ENCODE measurements around the gene INO80D.

Gene INO80D

DNA sequence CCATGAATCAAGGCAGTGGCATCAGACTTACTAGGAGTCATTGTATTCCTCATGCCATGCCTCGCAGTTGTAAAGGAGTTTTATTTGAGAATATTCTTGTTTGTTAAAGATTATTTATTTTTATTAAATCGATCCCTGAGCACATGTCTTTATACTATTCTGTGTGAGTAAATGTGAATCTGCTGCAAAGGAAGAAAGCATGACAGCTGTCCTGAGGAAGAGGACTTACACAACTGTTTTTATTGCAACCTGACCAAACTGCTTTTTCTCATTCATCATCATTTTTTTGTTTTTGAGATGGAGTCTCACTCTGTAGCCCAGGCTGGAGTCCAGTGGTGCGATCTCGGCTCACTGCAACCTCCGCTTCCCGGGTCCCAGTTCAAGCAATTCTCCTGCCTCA, 34.1 kb downstream of the INO80D start:
- no peak for TF ChIP-seq ZNF565 (CRISPR knock-in tag; conservative IDR thresholded peaks at IDR 0.05; ENCODE audit: low read depth)
- TF ChIP-seq RARB (CRISPR knock-in tag; IDR thresholded peaks at IDR 0.05) = no peak
- TF ChIP-seq ZNF70 (CRISPR knock-in tag; IDR thresholded peaks at IDR 0.05) = no peak
- no peak for TF ChIP-seq ISL1 (CRISPR knock-in tag; IDR thresholded peaks at IDR 0.05)
- no peak for TF ChIP-seq OSR1 (CRISPR knock-in tag; IDR thresholded peaks at IDR 0.05)
- TF ChIP-seq, protein P1, sequence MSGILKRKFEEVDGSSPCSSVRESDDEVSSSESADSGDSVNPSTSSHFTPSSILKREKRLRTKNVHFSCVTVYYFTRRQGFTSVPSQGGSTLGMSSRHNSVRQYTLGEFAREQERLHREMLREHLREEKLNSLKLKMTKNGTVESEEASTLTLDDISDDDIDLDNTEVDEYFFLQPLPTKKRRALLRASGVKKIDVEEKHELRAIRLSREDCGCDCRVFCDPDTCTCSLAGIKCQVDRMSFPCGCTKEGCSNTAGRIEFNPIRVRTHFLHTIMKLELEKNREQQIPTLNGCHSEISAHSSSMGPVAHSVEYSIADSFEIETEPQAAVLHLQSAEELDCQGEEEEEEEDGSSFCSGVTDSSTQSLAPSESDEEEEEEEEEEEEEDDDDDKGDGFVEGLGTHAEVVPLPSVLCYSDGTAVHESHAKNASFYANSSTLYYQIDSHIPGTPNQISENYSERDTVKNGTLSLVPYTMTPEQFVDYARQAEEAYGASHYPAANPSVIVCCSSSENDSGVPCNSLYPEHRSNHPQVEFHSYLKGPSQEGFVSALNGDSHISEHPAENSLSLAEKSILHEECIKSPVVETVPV (CRISPR knock-in tag; IDR thresholded peaks at IDR 0.05) = no peak
- TF ChIP-seq, protein P2, sequence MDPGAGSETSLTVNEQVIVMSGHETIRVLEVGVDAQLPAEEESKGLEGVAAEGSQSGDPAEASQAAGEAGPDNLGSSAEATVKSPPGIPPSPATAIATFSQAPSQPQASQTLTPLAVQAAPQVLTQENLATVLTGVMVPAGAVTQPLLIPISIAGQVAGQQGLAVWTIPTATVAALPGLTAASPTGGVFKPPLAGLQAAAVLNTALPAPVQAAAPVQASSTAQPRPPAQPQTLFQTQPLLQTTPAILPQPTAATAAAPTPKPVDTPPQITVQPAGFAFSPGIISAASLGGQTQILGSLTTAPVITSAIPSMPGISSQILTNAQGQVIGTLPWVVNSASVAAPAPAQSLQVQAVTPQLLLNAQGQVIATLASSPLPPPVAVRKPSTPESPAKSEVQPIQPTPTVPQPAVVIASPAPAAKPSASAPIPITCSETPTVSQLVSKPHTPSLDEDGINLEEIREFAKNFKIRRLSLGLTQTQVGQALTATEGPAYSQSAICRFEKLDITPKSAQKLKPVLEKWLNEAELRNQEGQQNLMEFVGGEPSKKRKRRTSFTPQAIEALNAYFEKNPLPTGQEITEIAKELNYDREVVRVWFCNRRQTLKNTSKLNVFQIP (CRISPR knock-in tag; IDR thresholded peaks at IDR 0.05; ENCODE audit: borderline replicate concordance, low read depth) = no peak
- no peak for TF ChIP-seq TOX (CRISPR knock-in tag; IDR thresholded peaks at IDR 0.05; ENCODE audit: borderline replicate concordance)
- TF ChIP-seq CSDC2 (CRISPR knock-in tag; IDR thresholded peaks at IDR 0.05) = no peak
- TF ChIP-seq, protein P3, sequence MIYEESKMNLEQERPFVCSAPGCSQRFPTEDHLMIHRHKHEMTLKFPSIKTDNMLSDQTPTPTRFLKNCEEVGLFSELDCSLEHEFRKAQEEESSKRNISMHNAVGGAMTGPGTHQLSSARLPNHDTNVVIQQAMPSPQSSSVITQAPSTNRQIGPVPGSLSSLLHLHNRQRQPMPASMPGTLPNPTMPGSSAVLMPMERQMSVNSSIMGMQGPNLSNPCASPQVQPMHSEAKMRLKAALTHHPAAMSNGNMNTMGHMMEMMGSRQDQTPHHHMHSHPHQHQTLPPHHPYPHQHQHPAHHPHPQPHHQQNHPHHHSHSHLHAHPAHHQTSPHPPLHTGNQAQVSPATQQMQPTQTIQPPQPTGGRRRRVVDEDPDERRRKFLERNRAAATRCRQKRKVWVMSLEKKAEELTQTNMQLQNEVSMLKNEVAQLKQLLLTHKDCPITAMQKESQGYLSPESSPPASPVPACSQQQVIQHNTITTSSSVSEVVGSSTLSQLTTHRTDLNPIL (CRISPR knock-in tag; IDR thresholded peaks at IDR 0.05; ENCODE audit: low read depth) = no peak
- TF ChIP-seq, protein P4, sequence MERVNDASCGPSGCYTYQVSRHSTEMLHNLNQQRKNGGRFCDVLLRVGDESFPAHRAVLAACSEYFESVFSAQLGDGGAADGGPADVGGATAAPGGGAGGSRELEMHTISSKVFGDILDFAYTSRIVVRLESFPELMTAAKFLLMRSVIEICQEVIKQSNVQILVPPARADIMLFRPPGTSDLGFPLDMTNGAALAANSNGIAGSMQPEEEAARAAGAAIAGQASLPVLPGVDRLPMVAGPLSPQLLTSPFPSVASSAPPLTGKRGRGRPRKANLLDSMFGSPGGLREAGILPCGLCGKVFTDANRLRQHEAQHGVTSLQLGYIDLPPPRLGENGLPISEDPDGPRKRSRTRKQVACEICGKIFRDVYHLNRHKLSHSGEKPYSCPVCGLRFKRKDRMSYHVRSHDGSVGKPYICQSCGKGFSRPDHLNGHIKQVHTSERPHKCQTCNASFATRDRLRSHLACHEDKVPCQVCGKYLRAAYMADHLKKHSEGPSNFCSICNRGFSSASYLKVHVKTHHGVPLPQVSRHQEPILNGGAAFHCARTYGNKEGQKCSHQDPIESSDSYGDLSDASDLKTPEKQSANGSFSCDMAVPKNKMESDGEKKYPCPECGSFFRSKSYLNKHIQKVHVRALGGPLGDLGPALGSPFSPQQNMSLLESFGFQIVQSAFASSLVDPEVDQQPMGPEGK (CRISPR knock-in tag; IDR thresholded peaks at IDR 0.05; ENCODE audit: borderline replicate concordance) = no peak
- TF ChIP-seq TCF4 (CRISPR knock-in tag; IDR thresholded peaks at IDR 0.05; ENCODE audit: borderline replicate concordance) = no peak
- TF ChIP-seq SNAI2 (CRISPR knock-in tag; IDR thresholded peaks at IDR 0.05) = no peak
- no peak for TF ChIP-seq BACH2 (CRISPR knock-in tag; IDR thresholded peaks at IDR 0.05; ENCODE audit: borderline replicate concordance)
- TF ChIP-seq ARNTL (CRISPR knock-in tag; IDR thresholded peaks at IDR 0.05; ENCODE audit: borderline replicate concordance, low read depth) = no peak
- TF ChIP-seq PPARA (CRISPR knock-in tag; IDR thresholded peaks at IDR 0.05; ENCODE audit: borderline replicate concordance) = no peak
- no peak for ATAC-seq

DNA sequence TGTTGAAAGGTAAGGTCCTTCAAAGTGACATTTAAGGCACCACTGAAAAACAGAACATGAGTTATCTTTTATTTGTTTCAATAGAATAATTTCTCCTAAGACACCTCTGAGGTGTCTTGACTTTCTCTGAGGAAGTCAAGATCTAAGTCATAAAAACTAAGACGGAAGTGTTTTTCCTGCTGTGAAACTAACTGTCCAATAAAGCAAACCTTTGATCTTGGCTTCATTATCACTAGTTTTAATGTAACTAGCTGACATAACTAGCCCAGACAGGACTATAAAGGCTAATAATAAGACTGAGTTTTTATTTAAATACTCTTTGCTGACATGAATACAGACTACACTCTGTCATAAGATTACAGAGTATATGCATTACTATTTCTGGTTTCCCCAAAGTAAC, 36.6 kb downstream of the INO80D start:
- TF ChIP-seq ESRRG (CRISPR knock-in tag; IDR thresholded peaks at IDR 0.05) (no peak), ZNF70 (CRISPR knock-in tag; IDR thresholded peaks at IDR 0.05) (no peak), ZFP3 (CRISPR knock-in tag; IDR thresholded peaks at IDR 0.05) (no peak), OSR1 (CRISPR knock-in tag; IDR thresholded peaks at IDR 0.05) (no peak), TOX (CRISPR knock-in tag; IDR thresholded peaks at IDR 0.05; ENCODE audit: borderline replicate concordance) (no peak), BACH2 (CRISPR knock-in tag; IDR thresholded peaks at IDR 0.05; ENCODE audit: borderline replicate concordance) (no peak), ZNF565 (CRISPR knock-in tag; conservative IDR thresholded peaks at IDR 0.05; ENCODE audit: low read depth) (no peak), SNAI2 (CRISPR knock-in tag; IDR thresholded peaks at IDR 0.05) (no peak), TCF4 (CRISPR knock-in tag; IDR thresholded peaks at IDR 0.05; ENCODE audit: borderline replicate concordance) (no peak), ARNTL (CRISPR knock-in tag; IDR thresholded peaks at IDR 0.05; ENCODE audit: borderline replicate concordance, low read depth) (no peak), ZFP30 (CRISPR knock-in tag; IDR thresholded peaks at IDR 0.05) (no peak), PPARA (CRISPR knock-in tag; IDR thresholded peaks at IDR 0.05; ENCODE audit: borderline replicate concordance) (no peak), ZC3H10 (CRISPR knock-in tag; IDR thresholded peaks at IDR 0.05) (no peak), CSDC2 (CRISPR knock-in tag; IDR thresholded peaks at IDR 0.05) (no peak), GLIS3 (CRISPR knock-in tag; IDR thresholded peaks at IDR 0.05) (no peak), ZNF8 (CRISPR knock-in tag; IDR thresholded peaks at IDR 0.05) (no peak)
- TF ChIP-seq, protein P3 (CRISPR knock-in tag; IDR thresholded peaks at IDR 0.05; ENCODE audit: low read depth) = no peak
- TF ChIP-seq, protein P2 (CRISPR knock-in tag; IDR thresholded peaks at IDR 0.05; ENCODE audit: borderline replicate concordance, low read depth) = no peak
- TF ChIP-seq, protein P5, sequence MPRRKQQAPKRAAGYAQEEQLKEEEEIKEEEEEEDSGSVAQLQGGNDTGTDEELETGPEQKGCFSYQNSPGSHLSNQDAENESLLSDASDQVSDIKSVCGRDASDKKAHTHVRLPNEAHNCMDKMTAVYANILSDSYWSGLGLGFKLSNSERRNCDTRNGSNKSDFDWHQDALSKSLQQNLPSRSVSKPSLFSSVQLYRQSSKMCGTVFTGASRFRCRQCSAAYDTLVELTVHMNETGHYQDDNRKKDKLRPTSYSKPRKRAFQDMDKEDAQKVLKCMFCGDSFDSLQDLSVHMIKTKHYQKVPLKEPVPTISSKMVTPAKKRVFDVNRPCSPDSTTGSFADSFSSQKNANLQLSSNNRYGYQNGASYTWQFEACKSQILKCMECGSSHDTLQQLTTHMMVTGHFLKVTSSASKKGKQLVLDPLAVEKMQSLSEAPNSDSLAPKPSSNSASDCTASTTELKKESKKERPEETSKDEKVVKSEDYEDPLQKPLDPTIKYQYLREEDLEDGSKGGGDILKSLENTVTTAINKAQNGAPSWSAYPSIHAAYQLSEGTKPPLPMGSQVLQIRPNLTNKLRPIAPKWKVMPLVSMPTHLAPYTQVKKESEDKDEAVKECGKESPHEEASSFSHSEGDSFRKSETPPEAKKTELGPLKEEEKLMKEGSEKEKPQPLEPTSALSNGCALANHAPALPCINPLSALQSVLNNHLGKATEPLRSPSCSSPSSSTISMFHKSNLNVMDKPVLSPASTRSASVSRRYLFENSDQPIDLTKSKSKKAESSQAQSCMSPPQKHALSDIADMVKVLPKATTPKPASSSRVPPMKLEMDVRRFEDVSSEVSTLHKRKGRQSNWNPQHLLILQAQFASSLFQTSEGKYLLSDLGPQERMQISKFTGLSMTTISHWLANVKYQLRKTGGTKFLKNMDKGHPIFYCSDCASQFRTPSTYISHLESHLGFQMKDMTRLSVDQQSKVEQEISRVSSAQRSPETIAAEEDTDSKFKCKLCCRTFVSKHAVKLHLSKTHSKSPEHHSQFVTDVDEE (CRISPR knock-in tag; IDR thresholded peaks at IDR 0.05) = no peak
- TF ChIP-seq, protein P4 (CRISPR knock-in tag; IDR thresholded peaks at IDR 0.05; ENCODE audit: borderline replicate concordance) = no peak
- no peak for ATAC-seq

All from SK-N-SH treated with all-trans-retinoic acid at 6 μM for 48 hours (cell line).